ENCODE data around the gene CIROP.

CIROP gene

DNA sequence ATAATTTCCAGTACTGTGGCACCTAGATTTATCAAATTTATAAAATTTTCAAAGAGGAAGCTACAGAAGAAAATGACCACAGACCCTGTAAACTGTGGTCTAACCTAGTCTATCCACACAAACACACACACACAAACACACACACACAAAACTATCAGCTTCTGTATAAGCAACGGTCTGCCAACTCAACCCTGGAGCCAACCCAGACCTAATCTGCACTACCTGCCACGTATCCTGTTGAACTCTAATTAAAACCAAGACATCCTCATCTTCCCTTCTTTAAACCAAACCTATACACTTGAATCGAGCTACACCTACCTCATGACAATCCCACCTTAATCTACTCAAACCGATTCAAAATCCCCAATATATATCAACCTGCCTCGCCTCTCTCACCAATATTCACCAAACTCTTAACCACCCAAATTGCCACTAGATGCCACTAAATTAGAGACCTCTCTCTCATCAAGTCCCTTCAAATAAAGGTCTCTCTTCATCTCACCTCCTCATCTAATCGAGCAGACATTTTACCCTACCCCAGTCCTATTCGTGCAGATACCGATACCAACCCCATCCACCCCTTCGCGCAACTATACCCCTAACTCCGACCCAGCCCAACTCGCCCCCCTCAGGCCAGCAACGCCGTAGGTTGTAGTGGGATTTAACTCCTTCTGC, 10.7 kb downstream of the CIROP start:
- DNase-seq (ENCODE audit: low read depth in 2 of 2) = no peak

DNA sequence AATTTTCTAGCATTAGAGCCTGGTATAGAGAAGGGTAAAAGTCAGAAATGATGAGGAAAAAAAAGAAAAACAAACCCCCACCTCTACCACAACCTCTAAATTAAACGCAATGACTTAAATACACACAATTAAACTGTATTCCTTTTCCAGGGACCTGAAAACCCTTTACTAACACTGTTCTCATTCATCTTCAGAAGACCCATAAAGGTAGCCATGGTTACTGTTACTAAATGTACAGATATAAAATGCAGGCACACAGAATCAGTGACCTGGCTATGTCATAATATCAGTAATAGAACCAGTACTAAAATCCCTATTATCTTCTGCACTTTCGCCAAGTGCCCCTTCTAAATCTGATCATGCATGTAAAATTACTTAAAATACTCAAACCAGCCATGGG, 11.3 kb downstream of the CIROP start:
- no peak for DNase-seq (ENCODE audit: low read depth in 2 of 2)

DNA sequence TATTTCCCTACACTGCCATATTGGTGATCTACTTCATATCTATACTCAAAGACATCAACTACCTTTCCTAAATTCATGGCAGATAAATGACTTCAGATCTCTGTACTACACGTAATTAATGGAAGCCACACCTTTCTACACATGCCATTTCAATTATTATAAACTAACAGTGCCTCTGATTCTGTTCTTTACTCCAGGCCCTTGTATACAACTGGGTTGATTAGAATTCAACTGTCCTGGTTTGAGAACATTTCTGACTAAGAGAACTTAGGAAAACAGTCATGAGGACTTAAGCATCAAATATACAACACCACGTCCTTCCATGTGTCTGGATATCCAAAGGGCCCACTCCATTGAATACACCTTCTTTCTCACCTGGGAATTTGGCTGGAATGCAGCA, 11.7 kb downstream of the CIROP start:
- DNase-seq (ENCODE audit: low read depth in 2 of 2) = no peak

DNA sequence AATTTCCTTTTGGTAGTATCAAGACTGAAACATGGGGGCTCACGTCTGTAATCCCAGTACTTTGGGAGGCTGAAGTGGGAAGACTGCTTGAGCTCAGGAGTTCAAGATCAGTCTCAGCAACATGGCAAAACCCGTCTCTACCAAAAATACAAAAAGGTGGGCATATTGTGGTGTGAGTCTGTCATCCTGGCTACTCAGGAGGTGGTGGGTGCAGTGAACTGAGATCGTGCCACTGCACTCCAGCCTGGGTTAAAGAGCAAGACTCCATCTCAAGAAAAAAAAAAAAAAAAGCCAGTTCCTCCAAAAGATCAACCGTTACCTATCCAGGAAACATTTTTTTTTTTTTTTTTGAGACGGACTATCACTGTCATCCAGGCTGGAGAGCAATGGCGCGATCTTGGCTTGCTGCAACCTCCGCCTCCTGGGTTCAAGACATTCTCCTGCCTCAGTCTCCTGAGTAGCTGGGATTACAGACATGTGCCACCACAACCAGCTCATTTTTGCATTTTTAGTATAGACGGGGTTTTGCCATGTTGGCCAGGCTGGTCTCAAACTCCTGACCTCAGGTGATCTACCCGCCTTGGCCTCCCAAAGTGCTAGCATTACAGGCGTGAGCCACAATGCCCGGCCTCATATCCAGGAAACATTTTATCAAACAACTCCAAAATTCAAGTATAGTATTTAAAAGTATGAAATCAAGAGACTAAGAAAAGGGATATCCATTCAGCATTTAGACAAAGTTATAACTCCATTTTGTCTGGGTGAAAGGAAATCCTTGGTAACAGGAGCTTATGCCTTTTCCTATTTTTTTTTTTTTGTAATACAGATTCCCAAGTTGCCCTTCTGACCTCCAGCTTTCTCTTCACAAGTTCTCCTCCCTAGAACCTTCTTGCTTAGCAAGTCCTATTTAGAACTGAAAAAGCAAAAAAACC, 13.2 kb downstream of the CIROP start:
- DNase-seq (ENCODE audit: low read depth in 2 of 2) = no peak

DNA sequence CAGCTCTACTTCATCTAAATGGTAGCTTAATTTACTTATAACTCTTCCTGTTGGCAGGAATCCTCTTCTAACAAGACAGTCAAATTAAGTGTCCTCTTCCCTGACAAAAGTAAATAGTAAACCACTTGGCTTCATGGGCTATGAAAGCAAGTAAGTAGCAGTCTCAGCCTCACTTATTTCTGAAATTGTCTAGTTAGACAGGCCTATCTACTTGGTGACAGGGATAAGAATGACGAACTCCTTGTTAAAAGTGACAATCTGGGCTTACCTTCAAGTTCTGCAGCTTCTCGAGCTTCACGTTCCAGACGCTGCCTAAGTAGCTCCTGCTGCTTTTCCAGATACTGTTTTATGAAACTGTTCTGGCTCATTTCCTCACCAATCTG, 14.5 kb downstream of the CIROP start:
- DNase-seq (ENCODE audit: low read depth in 2 of 2) = no peak

DNA sequence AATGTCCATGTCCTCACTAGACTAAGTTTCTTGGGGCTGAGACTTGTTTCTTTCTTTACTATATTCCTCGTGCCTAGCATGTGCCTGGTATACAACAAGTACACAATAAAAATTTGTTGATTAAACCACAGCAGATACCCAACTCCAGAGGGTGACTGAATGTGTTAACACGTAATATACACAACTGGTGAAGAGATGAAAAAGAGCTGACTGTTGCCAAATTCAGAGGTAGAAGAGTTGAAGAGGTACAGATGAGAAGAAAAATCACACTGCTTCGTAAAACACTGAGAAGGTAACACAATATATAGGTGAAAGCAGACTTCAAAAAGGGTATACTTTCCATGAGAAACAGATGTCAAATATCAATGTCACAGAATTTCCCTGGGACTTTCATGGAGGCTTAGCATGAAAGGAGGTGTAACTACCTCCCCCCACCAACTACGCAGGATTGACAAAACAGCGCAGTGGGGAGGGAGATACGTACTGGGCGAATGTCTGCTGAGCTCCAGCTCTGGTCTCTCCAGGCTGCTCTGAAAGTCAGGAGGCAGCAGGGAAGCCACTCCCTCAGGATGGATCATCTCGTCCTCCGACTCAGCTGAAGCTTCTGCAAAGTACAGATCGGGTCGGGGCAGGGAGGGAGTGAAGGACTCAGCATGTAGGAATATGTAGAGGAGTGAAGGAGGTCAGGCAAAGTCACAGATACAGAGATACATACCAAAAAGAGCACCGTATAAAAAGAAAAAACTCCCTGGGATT, 15.1 kb downstream of the CIROP start:
- DNase-seq (ENCODE audit: low read depth in 2 of 2) = no peak

DNA sequence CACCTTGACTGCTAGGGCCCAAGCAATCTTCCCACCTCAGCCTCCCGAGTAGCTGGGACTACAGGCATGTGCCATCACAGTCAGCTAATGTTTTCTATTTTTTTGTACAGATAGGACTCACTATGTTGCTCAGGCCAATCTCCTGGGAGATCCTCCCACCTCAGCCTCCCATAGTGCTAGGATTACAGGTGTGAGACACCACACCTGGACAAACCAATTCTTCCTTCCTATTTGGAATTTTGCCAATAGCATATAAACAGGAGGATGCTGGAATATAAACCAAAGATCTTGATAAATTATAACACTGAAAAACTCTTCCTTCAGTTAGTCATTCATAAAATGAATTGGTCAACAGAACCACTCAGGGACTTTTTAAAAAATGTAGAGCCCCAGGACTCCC, 18.2 kb downstream of the CIROP start:
- DNase-seq (ENCODE audit: low read depth in 2 of 2) = no peak

DNA sequence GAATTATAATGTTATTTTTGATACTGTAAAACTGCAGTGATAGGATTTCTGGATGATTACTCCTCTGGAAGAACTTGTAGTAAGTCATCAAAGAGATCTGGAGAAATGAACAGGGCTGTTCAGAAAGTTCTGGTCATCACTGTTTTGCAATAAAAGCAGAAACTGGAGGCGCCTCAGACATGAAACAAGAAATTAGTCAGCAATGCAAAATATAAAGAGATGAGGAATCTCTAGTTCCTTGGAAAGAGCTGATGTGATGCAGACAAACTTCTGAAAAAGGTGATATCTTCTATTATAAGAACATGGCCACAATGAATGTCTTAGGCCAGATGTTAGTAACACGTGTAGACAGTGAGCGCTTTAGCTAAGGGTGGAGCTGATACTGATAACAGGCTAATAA, 19.3 kb downstream of the CIROP start:
- no peak for DNase-seq (ENCODE audit: low read depth in 2 of 2)

DNA sequence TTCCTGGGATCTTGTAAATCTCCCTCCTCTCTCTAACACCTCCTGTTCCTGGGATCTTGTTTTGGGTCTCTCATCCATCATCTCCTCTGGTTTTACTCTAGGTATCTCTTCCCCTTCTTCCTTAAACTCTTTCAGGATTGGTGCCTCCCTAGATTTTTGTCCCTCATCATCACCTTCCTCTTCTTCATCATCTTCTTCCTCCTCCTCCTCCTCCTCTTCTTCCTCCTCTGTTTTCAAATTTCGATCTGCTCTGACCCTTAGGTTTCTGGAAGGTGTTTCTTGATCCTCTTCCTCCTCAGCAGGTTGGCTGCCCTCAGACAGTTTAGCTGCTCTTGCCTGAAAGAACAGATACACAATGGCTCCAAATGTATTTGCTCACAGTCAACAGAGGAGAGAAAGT, 24.3 kb downstream of the CIROP start:
- no peak for DNase-seq (ENCODE audit: low read depth in 2 of 2)

DNA sequence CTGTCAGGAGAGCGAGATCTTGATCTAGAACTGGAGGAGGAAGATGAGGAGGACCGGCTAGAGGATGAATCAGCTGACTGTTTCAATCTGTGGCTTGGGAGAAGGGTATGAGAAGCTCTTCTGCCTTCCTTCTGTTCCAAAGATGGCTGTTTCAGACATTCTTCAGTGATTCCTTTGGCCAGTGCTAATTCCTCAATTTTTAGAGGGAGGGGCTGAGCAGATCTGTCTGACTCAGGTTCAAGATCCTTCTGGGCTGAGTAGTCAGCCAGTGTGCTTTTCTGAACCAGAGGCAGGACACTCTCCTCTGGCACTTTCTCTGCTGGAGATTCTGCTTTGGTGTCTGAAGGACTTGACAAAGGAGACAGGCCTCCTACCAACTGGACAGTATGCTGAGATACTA, 25.1 kb downstream of the CIROP start:
- no peak for DNase-seq (ENCODE audit: low read depth in 2 of 2)

DNA sequence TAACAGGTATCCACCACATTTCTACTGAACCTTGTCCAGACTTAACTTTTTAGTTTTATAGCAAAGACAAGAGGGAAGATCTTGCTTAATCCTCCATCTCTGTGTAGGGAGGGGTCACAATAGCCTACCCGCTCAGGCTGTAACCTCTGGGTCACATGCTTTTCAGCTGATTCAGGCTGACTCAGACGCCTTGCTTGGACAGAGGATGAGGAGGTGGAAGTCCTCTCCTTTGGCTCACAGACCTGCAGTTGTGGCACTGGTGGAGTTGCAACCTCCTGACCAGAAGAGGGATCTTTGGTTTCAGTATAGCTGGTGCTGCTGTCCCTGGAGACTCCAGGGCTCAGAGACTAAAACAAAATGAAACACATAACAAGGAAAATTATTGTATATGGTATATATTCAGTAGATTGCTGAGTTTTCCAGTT, 26.1 kb downstream of the CIROP start:
- no peak for DNase-seq (ENCODE audit: low read depth in 2 of 2)

DNA sequence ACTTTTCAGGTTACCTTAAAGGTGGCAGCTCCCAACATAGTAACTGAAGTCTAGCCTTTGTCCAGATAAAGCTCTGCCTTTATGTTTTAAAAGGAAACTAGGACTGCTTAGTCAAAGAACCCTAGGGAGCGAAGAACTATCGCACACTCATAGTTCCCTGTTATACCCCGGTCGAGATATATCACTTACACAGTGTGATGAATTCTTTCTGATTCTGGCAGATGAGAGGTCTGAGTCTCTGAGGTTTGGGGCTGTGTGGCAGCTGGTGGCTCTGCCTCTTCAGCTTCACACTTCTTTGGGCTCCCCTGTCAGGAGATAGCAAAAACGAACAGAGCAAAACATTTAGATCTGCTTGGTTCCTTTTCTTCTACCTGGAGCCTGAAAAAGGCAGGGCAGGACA, 26.8 kb downstream of the CIROP start:
- no peak for DNase-seq (ENCODE audit: low read depth in 2 of 2)

DNA sequence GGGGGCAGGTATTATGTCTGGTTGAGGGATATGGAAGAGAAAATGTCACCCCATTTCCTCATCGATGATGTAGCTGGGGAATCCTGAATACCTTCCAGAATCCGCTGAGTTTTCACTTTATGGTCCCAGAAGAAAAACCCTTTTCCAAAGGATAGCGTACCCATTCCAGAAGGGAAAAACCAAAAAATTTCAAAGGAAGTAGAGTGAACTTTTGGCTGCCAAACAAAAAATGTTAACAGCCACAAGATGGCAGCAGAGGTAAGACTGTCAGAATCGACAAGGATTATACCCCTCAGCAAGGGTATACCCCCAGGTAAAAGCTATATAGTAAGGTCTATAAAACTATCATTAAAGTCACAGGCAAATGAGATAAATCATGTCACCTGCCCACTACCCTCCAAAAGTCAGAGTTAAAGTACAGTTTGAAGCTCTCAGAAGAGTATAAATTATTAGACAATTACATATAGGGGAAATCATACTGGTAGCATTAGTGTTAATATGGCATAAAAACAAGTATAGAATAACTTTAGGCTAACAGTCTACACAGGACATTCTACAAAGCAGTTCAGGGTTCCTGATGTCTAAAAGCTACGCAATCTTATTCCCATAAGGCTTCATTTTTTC, 27.9 kb downstream of the CIROP start:
- no peak for DNase-seq (ENCODE audit: low read depth in 2 of 2)

DNA sequence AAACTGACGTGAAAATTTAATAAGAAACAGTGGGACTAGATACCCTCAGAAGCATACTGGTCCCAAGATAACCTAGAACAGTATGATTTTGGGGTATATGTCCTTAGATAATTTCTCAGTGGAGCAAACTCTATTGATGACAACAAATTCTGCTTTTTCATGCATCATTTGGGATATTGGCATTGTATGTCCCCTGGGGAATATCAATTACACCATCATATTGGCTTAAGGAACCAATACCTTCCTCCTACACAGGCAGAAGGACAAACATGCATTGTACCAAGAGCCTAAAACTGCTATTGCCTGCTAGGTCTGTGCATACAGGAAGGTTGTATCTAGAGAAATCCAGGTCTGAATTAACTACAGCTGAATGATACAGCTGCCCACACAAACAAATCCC, 29.9 kb downstream of the CIROP start:
- no peak for DNase-seq (ENCODE audit: low read depth in 2 of 2)

DNA sequence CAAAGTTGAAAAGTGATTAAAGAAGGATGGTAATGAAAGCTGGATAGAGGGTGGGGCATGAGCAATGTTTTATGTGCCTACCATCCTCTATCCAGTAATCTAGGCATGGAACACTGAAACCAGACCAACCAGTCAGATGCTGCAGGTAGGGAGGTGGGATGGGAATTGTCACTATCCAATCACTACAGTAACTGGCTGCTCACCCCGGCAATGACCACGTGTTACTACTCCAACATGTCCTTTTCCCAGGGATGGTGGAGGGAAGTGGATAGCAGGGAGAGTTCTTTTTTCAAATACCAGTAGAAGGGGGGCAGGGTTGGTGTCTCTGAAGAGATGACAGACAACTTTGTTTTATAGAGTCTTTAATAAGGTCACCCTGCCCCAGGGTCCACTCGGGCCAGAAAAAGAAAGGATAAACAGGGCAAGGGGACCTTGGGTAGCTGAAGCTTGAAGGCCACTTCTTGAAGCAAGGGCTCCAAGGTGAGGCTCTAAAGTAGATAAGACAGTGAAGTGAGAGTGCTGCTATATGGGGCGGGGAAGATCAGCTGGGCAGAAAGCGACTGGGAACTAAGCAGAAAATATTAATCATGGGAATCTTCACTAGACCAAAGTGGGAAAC, 32.8 kb downstream of the CIROP start:
- no peak for DNase-seq (ENCODE audit: low read depth in 2 of 2)

DNA sequence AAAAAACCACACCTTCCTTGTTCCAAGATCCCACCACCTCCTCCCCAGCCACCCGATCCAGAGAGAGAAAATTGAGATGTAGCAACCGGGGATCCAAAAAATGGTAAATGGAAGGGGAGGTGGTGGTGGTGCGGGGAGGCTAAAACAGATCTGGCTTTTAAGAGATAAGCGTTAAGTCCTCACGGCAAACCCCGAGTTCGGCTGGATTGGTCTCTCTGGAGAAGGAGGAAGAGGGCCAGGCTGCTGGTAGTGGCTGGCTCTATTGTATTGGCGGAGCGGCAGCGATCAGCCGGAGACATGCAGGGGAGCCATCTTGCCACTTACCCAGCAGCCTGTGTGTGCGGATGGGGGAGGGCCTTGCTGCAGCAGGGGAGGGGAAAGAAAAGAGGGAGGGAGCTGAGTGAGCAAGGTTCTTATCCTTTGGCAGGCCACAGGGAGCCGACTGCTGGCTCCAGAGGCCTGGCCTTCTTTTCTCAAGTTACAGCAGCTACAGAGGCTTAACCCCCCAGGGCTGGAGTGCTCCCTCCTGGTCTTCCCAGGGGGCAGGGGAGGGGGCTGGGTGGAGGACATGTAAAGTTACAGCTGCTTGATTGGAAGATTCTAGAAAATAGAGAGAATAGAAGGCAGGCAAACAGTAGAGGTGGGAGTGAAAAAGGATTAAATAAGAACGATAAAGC, 33.4 kb downstream of the CIROP start:
- peak; percentile 65 to 76 for DNase-seq (ENCODE audit: low read depth in 2 of 2)

DNA sequence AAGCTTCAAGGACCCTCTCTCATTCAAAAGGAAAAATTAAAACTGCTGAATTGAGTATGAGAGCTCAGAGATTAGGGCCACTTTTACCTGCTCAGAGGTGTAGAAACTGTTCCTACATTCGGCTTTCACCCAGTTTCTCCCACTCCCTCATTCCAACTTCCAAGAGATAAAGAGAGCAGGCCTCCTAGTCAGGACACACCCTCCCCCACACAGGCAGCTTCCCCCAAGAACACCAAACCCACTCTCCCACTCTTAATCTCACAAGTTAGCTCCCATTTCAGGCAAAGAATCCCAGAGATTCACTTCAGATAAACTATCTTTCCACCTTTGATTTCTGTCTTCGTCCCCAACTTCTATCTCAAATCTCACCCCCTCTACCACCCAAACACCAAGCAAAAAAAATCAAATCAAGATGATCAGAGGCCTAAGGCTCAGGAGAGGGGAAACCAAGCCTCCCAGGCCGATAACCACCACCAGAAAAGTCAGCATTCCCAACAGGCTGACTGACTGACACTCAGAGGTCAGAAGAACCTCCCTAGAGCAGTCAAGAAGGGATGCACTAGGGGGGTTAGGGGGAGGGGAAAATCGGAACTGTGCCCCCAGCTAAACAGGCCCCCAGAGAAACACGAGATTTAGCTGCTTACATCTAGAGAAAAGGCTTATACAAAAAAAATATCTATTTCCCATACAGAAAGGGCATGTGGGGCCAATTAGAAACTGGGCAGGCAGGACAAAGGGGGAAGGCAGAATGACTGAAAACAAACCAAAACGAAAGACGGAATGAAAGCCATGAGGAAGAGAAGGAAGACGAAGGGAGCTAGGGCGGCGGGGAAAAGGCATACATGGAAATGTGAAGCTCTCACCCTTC, 34.3 kb downstream of the CIROP start:
- no peak for DNase-seq (ENCODE audit: low read depth in 2 of 2)

DNA sequence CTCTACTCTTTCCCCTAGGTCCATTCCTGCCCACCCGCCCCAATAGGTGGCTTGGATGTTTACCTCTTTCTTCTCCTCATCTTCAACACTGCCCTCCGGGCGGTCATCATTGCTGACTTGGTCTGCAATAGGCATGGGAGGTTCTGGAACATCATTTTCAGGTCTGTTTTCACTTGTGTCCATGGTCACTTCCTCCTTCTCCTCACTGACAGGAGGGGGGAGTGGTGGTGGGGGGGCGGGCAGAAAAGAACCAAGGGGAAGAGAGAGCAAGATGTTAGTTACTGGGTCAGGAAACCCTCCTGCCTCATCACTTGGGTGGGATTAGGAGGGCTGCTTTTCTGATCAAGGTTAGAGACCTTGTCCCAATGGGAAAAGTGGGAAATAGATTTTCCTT, 35.4 kb downstream of the CIROP start:
- DNase-seq (ENCODE audit: low read depth in 2 of 2) = no peak

DNA sequence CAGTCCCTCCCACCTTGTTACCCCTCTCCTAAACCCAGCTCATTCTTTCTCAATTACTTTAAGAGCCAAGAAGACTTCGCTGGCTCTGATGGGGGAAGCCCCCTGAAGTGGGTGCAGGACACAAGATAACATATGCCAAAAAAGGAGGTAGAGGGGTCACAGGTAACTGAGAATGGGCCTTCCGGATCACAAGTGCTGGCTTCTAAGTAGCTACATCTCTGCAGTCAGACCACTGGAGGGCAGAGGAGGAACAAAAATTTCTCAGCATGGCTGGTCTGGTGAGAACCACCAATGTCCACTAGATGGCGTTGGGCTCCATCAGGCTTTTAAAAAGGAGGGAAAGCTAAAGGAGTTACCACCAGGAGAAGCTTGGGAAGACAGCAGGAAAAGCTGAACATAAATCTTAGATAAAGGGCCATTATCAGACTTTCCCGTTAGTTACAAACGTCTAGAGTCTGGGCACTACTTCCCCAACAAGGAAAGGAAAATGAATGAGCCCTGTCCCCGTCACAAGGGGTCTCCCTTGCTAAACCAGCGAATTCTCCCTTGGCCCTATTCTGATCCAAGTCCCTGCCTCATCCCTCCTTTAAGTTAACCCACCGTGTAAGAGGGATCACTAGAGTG, 35.9 kb downstream of the CIROP start:
- DNase-seq (ENCODE audit: low read depth in 2 of 2) = peak; percentile 53 to 64

Measured in stimulated activated CD4-positive, alpha-beta T cell treated with anti-CD3 and anti-CD28 coated beads, Interleukin-4, amount 100 ng/mL, for 48 hours (primary cell).